ENCODE results near the gene GAGE12H.
"Not testable (repeated sequence)": the region's sequence is repeated elsewhere in the genome, so short reads cannot be mapped to it uniquely, and the experiment has no call there.

GAGE12H gene

GRCh38 chrX:49579649-49580048, at the start of gene GAGE12H:
GAGE12H (plus strand) TSS chrX:49579949; CDS start chrX:49581104, 1,155 bp downstream.
- DNase-seq (ENCODE audit: low read depth in 2 of 2): not testable (repeated sequence)

GRCh38 chrX:49531877-49532276, 47.9 kb upstream of the GAGE12H start, which contains the start of gene GAGE12C:
GAGE12C (plus strand) TSS chrX:49532177; CDS start chrX:49533332, 1,155 bp downstream.
- DNase-seq (ENCODE audit: low read depth in 2 of 2): not testable (repeated sequence)

GRCh38 chrX:49541433-49541832, 38.3 kb upstream of the GAGE12H start, which contains the start of gene GAGE12D:
GAGE12D (plus strand) TSS chrX:49541733; CDS start chrX:49542888, 1,155 bp downstream.
- DNase-seq (ENCODE audit: low read depth in 2 of 2): not testable (repeated sequence)

- DNase-seq (ENCODE audit: low read depth in 2 of 2): not testable (repeated sequence)
Measured at GRCh38 chrX:49550989-49551388, 28.8 kb upstream of the GAGE12H start, which contains the start of gene GAGE12E. GAGE12E (plus strand) TSS chrX:49551289; CDS start chrX:49552444, 1,155 bp downstream.

GRCh38 chrX:49560542-49560941, 19.2 kb upstream of the GAGE12H start, which contains the start of gene GAGE12F:
GAGE12F (plus strand) TSS chrX:49560842; CDS start chrX:49561997, 1,155 bp downstream.
- DNase-seq (ENCODE audit: low read depth in 2 of 2): not testable (repeated sequence)

GRCh38 chrX:49568728-49569127, 11.0 kb upstream of the GAGE12H start:
- DNase-seq (ENCODE audit: low read depth in 2 of 2): not testable (repeated sequence)

GRCh38 chrX:49569152-49569551, 10.6 kb upstream of the GAGE12H start:
- not testable (repeated sequence) for DNase-seq (ENCODE audit: low read depth in 2 of 2)

- DNase-seq (ENCODE audit: low read depth in 2 of 2): not testable (repeated sequence)
Measured at GRCh38 chrX:49570100-49570499, 9.6 kb upstream of the GAGE12H start, which contains the start of gene GAGE12G. GAGE12G (plus strand) TSS chrX:49570400; CDS start chrX:49571555, 1,155 bp downstream.

GRCh38 chrX:49589196-49589595, 9.4 kb downstream of the GAGE12H start, which contains the start of gene GAGE2A:
GAGE2A (plus strand) TSS chrX:49589496; CDS start chrX:49590651, 1,155 bp downstream.
- DNase-seq (ENCODE audit: low read depth in 2 of 2): not testable (repeated sequence)

- DNase-seq (ENCODE audit: low read depth in 2 of 2): not testable (repeated sequence)
Measured at GRCh38 chrX:49589769-49590478, 10.2 kb downstream of the GAGE12H start.

GRCh38 chrX:49590488-49590887, 10.7 kb downstream of the GAGE12H start:
- not testable (repeated sequence) for DNase-seq (ENCODE audit: low read depth in 2 of 2)

GRCh38 chrX:49598720-49599119, 19.0 kb downstream of the GAGE12H start, which contains the start of gene GAGE1:
GAGE1 (plus strand) TSS chrX:49599020; CDS start chrX:49600175, 1,155 bp downstream.
- DNase-seq (ENCODE audit: low read depth in 2 of 2): not testable (repeated sequence)

- DNase-seq (ENCODE audit: low read depth in 2 of 2): no peak
Measured at GRCh38 chrX:49610718-49611310, 31.1 kb downstream of the GAGE12H start.

- DNase-seq (ENCODE audit: low read depth in 2 of 2): no peak
Measured at GRCh38 chrX:49618574-49618973, 38.8 kb downstream of the GAGE12H start.

GRCh38 chrX:49627086-49627777, 47.5 kb downstream of the GAGE12H start:
- peak in 1 of 2 experiments; percentile 8 for DNase-seq (ENCODE audit: low read depth in 2 of 2)
